ENCODE results near the gene RIMKLA. TPM values are rescaled to one million over a fixed set of nuclear protein-coding genes. Genes with fewer than 3 reads are reported as not detected.

The RIMKLA gene
- total and polyA plus RNA-seq, 10 of the 15 experiments (the other 5 are each of a cell fraction or from before 2014, with no cell fraction given) = 0.01 to 0.52 (median 0.08) TPM

DNA sequence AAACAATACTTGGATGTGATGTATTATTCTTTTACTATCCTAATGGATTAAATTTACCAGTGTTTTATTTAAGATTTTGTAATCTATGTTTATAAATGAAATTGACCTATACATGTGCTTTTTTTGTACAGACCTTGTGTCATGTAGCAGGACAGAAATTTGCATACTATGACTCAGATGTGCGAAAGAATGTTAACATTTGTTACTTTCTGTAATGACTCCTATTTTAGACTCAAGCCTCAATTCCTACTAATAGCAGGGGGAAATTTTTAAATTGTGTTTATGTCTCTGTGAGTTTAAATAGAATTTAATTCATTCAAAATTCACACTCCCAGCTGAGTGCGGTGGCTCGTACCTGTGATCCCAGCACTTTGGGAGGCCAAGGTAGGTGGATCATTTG, 21.8 kb upstream of the RIMKLA start (continued):
- TF ChIP-seq TBL1XR1 (IDR thresholded peaks at IDR 0.05; ENCODE audit: low read depth, low read length) (no peak), NR2C2 (IDR thresholded peaks at IDR 0.05; ENCODE audit: borderline replicate concordance, control insufficient read depth, insufficient read length, low read depth) (no peak)

DNA sequence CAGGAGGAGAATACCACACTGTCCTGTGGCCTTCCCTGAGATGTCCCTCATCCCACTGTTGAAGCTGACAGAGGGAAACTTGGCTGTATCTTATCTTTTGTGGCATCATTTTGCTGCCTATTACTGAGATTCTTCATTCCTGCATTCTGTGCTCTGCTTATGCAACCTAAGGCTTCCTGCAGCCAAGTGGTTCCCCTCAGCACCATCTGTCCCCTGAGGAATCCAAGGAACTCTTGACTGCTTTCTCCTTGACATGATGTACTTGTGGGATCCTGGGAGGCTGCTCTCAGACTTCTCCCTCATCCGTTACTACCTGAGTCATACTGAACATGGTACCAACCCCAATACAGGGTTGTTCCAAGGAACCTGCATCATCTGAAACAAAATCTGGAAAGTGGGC, 21.1 kb upstream of the RIMKLA start:
- no peaks in the 10 kb centered on the region for H3K9me3 ChIP-seq (replicated peaks; ENCODE audit: control insufficient read depth, insufficient read depth, low read length)
- FAIRE-seq (no peak), DNase-seq (ENCODE audit: low read depth, low spot score) (no peak), ATAC-seq (no peak)
- H3K4me3 ChIP-seq = no peak overlapping the region
- no peak overlapping the region for H3K9ac ChIP-seq (ENCODE audit: control insufficient read depth, insufficient read depth, low read length)
- POLR2A ChIA-PET = interaction anchor here (0.7 kb wide), 1 partner anchor 90 kb away, joined by 5 read pairs; no protein-coding TSS in a partner anchor
- SMC1A ChIA-PET (ENCODE audit: uncharacterized antibody, unreplicated experiment) = interaction anchor here (1.2 kb wide), 1 partner anchor 8 kb away, joined by 3 read pairs; no protein-coding TSS in a partner anchor
- no peaks in the 10 kb centered on the region for H4K20me1 ChIP-seq (ENCODE audit: control insufficient read depth, insufficient read depth)
- RAD21 ChIA-PET (ENCODE audit: unreplicated experiment) = no interaction called here
- peaks cover 11% of the 10 kb centered on the region for H3K4me1 ChIP-seq (ENCODE audit: control insufficient read depth, insufficient read depth, low read length)
- in situ Hi-C loops (cut with MboI) = no loop called here
- no TSS peak for BruUV-seq (replicated peaks)
- H3K4me2 ChIP-seq (ENCODE audit: control insufficient read depth, insufficient read depth) = no peak overlapping the region
- 0% methylated on average over 1 of the region's 1 CpG for WGBS (ENCODE audit: insufficient coverage, insufficient replicate concordance, low lambda C conversion rate, missing lambda C conversion rate)
- H3K27ac ChIP-seq (ENCODE audit: control insufficient read depth, insufficient read depth) = no peak overlapping the region
- intact Hi-C loops (cut with micrococcal nuclease; ENCODE audit: unreplicated experiment) = no loop called here
- no peaks in the 10 kb centered on the region for H3K36me3 ChIP-seq (ENCODE audit: control insufficient read depth in 2 of 2, insufficient read depth in 2 of 2, low read length in 1 of 2)
- no peaks in the 10 kb centered on the region for H3K79me2 ChIP-seq (ENCODE audit: control insufficient read depth, insufficient read depth, low read length)
- CTCF ChIA-PET = interaction anchor here (2.1 kb wide), 1 partner anchor 15 kb away, joined by 7 read pairs; no protein-coding TSS in a partner anchor
- no peak overlapping the region for H2AFZ ChIP-seq (ENCODE audit: control insufficient read depth, low read depth, low read length)
- H3K27me3 ChIP-seq (replicated peaks in 1 of 2; ENCODE audit: control insufficient read depth in 2 of 2, insufficient read depth in 2 of 2, low read length in 1 of 2) = no peaks in the 10 kb centered on the region
- TF ChIP-seq EP300 (IDR thresholded peaks at IDR 0.05; ENCODE audit: borderline replicate concordance in 1 of 2, control insufficient read depth in 1 of 2, low read depth in 2 of 2, low read length in 2 of 2) = no peak
- no peak for TF ChIP-seq RAD21 (IDR thresholded peaks at IDR 0.05; ENCODE audit: insufficient read depth, low read depth, low read length)
- TF ChIP-seq MTA3 (IDR thresholded peaks at IDR 0.05; ENCODE audit: borderline replicate concordance, low read length) = no peak
- no peak for TF ChIP-seq NR2F1 (conservative IDR thresholded peaks at IDR 0.05)
- TF ChIP-seq, protein P1, sequence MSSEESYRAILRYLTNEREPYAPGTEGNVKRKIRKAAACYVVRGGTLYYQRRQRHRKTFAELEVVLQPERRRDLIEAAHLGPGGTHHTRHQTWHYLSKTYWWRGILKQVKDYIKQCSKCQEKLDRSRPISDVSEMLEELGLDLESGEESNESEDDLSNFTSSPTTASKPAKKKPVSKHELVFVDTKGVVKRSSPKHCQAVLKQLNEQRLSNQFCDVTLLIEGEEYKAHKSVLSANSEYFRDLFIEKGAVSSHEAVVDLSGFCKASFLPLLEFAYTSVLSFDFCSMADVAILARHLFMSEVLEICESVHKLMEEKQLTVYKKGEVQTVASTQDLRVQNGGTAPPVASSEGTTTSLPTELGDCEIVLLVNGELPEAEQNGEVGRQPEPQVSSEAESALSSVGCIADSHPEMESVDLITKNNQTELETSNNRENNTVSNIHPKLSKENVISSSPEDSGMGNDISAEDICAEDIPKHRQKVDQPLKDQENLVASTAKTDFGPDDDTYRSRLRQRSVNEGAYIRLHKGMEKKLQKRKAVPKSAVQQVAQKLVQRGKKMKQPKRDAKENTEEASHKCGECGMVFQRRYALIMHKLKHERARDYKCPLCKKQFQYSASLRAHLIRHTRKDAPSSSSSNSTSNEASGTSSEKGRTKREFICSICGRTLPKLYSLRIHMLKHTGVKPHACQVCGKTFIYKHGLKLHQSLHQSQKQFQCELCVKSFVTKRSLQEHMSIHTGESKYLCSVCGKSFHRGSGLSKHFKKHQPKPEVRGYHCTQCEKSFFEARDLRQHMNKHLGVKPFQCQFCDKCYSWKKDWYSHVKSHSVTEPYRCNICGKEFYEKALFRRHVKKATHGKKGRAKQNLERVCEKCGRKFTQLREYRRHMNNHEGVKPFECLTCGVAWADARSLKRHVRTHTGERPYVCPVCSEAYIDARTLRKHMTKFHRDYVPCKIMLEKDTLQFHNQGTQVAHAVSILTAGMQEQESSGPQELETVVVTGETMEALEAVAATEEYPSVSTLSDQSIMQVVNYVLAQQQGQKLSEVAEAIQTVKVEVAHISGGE (CRISPR knock-in tag; IDR thresholded peaks at IDR 0.05) = no peak
- no peak for TF ChIP-seq NFYA (IDR thresholded peaks at IDR 0.05; ENCODE audit: borderline replicate concordance, low read depth, low read length)
- TF ChIP-seq TCF7 (IDR thresholded peaks at IDR 0.05; ENCODE audit: borderline replicate concordance) = no peak
- TF ChIP-seq, protein P2, sequence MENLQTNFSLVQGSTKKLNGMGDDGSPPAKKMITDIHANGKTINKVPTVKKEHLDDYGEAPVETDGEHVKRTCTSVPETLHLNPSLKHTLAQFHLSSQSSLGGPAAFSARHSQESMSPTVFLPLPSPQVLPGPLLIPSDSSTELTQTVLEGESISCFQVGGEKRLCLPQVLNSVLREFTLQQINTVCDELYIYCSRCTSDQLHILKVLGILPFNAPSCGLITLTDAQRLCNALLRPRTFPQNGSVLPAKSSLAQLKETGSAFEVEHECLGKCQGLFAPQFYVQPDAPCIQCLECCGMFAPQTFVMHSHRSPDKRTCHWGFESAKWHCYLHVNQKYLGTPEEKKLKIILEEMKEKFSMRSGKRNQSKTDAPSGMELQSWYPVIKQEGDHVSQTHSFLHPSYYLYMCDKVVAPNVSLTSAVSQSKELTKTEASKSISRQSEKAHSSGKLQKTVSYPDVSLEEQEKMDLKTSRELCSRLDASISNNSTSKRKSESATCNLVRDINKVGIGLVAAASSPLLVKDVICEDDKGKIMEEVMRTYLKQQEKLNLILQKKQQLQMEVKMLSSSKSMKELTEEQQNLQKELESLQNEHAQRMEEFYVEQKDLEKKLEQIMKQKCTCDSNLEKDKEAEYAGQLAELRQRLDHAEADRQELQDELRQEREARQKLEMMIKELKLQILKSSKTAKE (IDR thresholded peaks at IDR 0.05; ENCODE audit: low read depth, poor library complexity, severe bottlenecking) = no peak
- no peak for TF ChIP-seq HDAC6 (IDR thresholded peaks at IDR 0.05; ENCODE audit: unreplicated experiment)
- TF ChIP-seq YBX1 (IDR thresholded peaks at IDR 0.05) = no peak
- TF ChIP-seq CHD1 (IDR thresholded peaks at IDR 0.05; ENCODE audit: low read depth, low read length) = no peak
- TF ChIP-seq, protein P3, sequence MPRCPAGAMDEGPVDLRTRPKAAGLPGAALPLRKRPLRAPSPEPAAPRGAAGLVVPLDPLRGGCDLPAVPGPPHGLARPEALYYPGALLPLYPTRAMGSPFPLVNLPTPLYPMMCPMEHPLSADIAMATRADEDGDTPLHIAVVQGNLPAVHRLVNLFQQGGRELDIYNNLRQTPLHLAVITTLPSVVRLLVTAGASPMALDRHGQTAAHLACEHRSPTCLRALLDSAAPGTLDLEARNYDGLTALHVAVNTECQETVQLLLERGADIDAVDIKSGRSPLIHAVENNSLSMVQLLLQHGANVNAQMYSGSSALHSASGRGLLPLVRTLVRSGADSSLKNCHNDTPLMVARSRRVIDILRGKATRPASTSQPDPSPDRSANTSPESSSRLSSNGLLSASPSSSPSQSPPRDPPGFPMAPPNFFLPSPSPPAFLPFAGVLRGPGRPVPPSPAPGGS (IDR thresholded peaks at IDR 0.05; ENCODE audit: borderline replicate concordance, insufficient read depth, low read depth, low read length, poor library complexity, severe bottlenecking) = no peak
- TF ChIP-seq CEBPB (IDR thresholded peaks at IDR 0.05; ENCODE audit: borderline replicate concordance in 1 of 2, low read depth in 2 of 2, low read length in 2 of 2) = no peak

Data from GM12878 (cell line).